Measurements from ENCODE around the gene ZNF205. TPM values are rescaled to one million over a fixed set of nuclear protein-coding genes. Genes with fewer than 3 reads are reported as not detected.
"Not testable (repeated sequence)": the region's sequence is repeated elsewhere in the genome, so short reads cannot be mapped to it uniquely, and the experiment has no call there.

ZNF205 gene
- polyA plus RNA-seq, 3 donors = 14.2 to 18.3 (median 18.0) TPM

DNA sequence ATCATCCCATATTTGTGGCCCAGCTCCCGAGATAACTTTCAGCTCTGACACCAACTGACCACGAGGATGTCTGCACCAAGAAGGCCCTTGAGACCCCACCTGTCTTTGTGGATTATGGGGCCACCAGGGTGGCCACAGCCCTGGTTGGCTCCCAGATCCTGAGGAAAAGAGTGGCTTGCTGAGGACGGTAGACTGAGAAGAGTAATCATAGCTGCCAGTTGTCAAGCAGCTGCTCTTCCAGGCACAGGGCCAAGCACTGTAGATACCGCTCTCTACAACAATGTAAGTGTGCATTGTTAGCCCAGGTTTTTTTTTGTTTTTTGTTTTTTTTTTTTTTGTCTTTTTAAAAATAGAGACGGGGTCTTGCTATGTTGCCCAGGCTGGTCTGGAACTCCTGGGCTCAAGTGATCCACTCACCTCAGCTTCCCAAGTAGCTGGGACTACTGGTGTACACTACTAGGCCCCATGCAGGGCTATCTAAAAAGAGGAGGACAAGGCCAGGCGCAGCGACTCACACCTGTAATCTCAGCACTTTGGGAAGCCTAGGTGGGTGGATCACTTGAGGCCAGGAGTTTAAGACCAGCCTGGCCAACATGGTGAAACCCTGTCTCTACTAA, 9.6 kb downstream of the ZNF205 start:
- no peak for DNase-seq (ENCODE audit: extremely low read depth in 1 of 11, low read depth in 9 of 11, low spot score in 4 of 11)

- DNase-seq (ENCODE audit: extremely low read depth in 1 of 11, low read depth in 9 of 11, low spot score in 4 of 11) = no peak
Measured at GRCh38 chr16:3122926-3123570, 10.7 kb downstream of the ZNF205 start.

- DNase-seq (ENCODE audit: extremely low read depth in 1 of 11, low read depth in 9 of 11, low spot score in 4 of 11) = peak; percentile 90 to 97 (median 95)
Measured at GRCh38 chr16:3123986-3124886, 11.8 kb downstream of the ZNF205 start.

DNA sequence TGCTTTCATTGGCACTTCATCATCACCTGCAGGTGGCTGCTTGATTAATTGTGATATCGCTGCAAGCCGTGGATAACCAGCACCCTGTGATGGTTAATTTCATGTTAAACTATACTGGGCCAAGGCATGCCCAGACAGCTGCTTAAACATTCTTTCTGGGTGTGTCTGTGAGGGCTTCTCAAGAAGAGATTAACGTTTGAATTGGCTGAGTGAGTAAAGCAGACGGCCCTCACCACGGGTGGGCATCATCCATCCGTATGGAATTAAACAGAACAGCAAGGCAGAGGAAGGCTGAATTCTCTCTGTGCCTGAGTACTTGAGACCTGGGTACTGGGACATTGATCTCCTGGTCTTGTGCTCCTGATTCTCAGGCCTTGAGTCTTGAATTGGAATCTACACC, 15.4 kb downstream of the ZNF205 start:
- DNase-seq (ENCODE audit: extremely low read depth in 1 of 11, low read depth in 9 of 11, low spot score in 4 of 11) = no peak

DNA sequence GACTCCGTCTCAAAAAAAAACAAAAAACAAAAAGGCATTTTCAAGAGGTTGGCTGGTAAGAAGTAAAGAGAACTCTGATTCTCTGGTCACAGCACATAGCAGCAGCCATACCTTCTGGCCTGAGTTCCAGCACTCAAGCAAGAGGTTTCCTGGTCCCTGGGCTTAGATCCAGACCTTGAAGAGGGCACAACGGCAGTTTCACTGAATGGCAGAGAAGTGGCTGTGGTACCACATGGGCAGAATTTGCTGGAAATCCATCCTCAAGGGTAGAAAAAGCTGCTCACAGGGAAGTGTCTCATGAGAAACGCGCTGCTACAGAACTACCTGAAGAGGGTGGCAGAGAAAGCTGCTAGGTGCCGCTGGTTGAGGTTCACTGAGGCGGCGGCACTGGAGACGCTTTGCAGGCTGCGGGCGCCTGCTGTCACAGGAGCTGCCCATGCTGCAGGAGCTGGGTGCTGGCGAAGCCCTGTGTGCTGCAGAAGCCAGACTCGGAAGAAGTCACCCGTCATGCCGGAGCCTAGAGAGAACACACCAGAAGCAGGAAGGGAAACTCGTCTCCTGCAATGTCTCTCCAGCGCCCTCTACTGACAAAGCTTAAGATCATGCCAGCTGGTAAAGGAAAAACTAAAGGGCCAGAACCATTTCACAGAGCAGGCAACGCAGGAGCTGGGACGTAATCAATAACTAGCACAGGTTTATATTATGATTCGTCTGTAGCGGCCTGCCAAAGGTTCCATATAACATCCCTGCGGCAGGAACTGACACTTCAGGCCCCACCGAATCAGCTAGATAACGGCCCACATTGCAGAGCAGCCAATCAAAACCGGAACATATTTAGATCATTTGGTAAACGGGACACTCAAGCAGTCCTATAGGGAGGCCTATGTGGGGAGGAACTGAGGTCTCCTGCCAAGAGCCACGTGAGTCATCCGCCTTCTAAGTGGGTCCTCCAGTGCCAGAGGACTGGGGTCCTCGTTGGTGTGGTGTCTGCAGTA, 17.0 kb downstream of the ZNF205 start:
- peak in 7 of 11 donors; percentile 69 to 86 (median 77) for DNase-seq (ENCODE audit: extremely low read depth in 1 of 11, low read depth in 9 of 11, low spot score in 4 of 11)

DNA sequence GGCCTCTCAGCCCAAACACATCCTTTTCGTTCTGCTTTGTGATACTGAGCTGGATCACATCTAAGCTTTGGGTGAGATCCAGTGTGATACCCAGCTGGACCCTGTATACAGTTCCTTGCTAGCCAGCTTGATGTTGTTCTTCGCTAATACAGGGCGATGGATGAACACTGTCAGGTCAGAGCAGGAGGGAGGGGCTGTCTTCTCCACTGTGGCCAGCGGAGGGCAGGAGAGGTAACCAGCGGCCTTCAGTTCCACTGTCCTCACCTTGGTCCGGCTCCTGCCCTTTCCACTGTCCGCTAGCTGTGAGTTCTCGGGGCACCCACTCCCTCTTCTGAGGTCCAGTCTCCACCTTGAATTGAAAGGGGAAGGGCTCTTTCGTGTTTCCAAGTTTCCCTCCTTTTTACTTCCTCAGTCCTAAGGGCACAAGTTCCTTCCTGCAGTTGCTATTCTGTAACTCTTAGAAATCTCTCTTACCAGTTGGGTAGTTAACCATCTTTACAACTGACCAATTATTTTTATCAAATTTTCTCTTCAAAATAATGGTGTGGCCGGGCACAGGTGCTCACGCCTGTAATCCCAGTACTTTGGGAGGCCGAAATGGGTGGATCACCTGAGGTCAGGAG, 19.5 kb downstream of the ZNF205 start:
- peak in 1 of 11 donors; percentile 24 for DNase-seq (ENCODE audit: extremely low read depth in 1 of 11, low read depth in 9 of 11, low spot score in 4 of 11)

GRCh38 chr16:3133844-3134243, 21.5 kb downstream of the ZNF205 start:
- DNase-seq (ENCODE audit: extremely low read depth in 1 of 11, low read depth in 9 of 11, low spot score in 4 of 11) = no peak

GRCh38 chr16:3134338-3135125, 22.1 kb downstream of the ZNF205 start, which contains the start of gene ZNF213:
ZNF213 (plus strand) TSS chr16:3135029; CDS start chr16:3137281, 2,252 bp downstream.
- DNase-seq (ENCODE audit: extremely low read depth in 1 of 11, low read depth in 9 of 11, low spot score in 4 of 11) = peak in 10 of 11 donors; percentile 94 to 99 (median 97)

- DNase-seq (ENCODE audit: extremely low read depth in 1 of 11, low read depth in 9 of 11, low spot score in 4 of 11) = no peak
Measured at GRCh38 chr16:3135126-3135715, 22.8 kb downstream of the ZNF205 start.

GRCh38 chr16:3137267-3137666, 24.9 kb downstream of the ZNF205 start:
- DNase-seq (ENCODE audit: extremely low read depth in 1 of 11, low read depth in 9 of 11, low spot score in 4 of 11) = no peak

DNA sequence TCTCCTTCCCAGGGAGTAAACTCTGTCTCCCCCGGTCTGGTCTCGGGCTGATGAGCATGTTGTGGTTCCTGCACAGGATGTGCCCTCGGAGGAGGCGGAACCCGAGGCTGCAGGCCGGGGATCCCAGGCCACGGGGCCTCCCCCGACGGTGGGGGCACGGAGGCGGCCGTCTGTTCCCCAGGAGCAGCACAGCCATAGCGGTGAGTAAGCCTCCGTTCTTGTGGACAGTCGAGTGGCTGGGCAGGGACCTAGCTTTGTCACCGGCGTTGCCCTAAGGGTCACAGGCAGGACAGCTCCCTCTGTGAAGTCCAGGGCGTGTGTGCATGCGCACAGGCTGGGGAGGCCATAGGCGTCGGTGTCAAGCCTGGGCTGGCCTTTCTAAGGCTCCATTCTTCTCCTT, 26.0 kb downstream of the ZNF205 start:
- DNase-seq (ENCODE audit: extremely low read depth in 1 of 11, low read depth in 9 of 11, low spot score in 4 of 11) = no peak

DNA sequence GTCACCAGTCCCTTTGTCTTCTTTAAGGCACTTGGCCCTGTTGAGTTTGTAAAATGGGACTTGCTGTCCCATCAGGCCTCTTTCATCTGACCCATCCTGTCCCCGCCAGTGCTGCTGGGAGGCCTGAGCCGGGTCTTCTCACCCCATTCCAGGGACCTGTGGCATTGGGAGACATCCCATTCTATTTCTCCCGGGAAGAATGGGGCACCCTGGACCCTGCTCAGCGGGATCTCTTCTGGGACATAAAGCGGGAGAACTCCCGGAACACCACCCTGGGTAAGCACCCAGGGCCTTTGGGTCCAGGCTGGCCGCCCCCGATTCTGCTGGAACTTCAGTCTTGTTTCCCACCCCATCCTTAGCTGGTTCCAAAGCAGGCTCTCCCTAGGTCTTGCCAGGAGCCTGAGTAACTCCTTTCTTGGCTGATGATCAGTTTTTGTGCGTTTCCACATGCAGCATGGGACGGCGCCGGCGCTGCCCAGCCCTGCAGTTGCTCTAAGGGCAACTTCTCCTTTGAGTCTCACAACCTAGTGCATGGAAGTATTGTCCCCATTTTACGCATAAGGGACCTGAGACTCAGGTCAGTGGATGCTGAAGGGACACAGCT, 26.5 kb downstream of the ZNF205 start:
- no peak for DNase-seq (ENCODE audit: extremely low read depth in 1 of 11, low read depth in 9 of 11, low spot score in 4 of 11)

DNA sequence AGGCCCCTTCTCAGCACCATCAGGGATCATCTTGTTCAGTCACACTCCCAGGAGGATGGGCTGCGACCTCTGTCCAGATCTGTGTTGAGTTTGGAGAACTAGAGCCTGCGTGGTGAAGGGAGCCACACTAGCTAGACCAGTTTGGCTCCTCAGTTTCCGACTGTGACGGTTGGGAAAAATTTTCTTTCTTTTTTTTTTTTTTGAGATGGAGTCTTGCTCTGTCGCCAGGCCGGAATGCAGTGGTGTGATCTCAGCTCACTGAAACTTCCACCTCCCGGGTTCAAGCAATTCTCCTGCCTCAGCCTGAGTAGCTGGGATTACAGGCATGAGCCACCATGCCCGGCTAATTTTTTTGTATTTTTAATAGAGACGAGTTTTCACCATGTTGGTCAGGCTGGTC, 27.2 kb downstream of the ZNF205 start:
- not testable (repeated sequence) for DNase-seq (ENCODE audit: extremely low read depth in 1 of 11, low read depth in 9 of 11, low spot score in 4 of 11)

DNA sequence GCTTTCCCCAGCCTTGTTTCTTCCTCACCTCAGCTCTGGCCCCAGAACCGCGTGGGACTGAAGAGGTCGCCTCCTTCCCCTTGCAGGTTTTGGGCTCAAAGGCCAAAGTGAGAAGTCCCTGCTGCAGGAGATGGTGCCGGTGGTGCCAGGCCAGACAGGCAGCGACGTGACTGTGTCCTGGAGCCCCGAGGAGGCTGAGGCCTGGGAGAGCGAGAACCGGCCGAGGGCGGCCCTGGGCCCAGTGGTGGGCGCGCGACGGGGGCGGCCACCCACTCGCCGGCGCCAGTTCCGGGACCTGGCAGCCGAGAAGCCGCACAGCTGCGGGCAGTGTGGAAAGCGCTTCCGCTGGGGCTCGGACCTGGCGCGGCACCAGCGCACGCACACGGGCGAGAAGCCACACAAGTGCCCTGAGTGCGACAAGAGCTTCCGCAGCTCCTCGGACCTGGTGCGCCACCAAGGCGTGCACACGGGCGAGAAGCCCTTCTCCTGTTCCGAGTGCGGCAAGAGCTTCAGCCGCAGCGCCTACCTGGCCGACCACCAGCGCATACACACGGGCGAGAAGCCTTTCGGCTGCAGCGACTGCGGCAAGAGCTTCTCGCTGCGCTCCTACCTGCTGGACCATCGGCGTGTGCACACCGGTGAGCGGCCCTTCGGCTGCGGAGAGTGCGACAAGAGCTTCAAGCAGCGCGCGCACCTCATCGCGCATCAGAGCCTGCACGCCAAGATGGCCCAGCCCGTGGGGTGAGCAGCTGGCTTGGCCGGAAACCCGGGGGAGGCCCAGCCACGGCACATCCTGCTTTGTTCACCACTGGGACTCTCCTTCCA, 28.4 kb downstream of the ZNF205 start:
- no peak for DNase-seq (ENCODE audit: extremely low read depth in 1 of 11, low read depth in 9 of 11, low spot score in 4 of 11)

- no peak for DNase-seq (ENCODE audit: extremely low read depth in 1 of 11, low read depth in 9 of 11, low spot score in 4 of 11)
Measured at GRCh38 chr16:3141781-3142311, 29.5 kb downstream of the ZNF205 start.

GRCh38 chr16:3142327-3142726, 29.9 kb downstream of the ZNF205 start:
- no peak for DNase-seq (ENCODE audit: extremely low read depth in 1 of 11, low read depth in 9 of 11, low spot score in 4 of 11)

Measured in renal cortex interstitium (tissue), 11 donors.